K562 (cell line): Measurements from ENCODE around the gene ZNF296. TPM values are rescaled to one million over a fixed set of nuclear protein-coding genes. Genes with fewer than 3 reads are reported as not detected.

Source experiments
- CBX8 ChIP-seq: fragments of 200-600 bp; sonication (generic); IDR thresholded peaks from 2 replicates; pipeline ENCODE4 v1.6.1; 2012; ENCODE audit warnings: borderline replicate concordance, mixed run types, low read depth, mild to moderate bottlenecking, moderate library complexity, mixed read lengths, low read length, control low read depth, inconsistent platforms; ENCODE audit not compliant: poor library complexity, severe bottlenecking; ENCODE audit errors: extremely low read depth
- CHD4 ChIP-seq: fragments of 200-600 bp; sonication (generic); IDR thresholded peaks from 3 replicates; pipeline ENCODE4 v1.6.1; 2012; ENCODE audit warnings: low read depth, mild to moderate bottlenecking, mixed read lengths, low read length, inconsistent platforms; ENCODE audit not compliant: insufficient read depth, insufficient replicate concordance, poor library complexity, severe bottlenecking
- FOXK1 ChIP-seq: sonication (generic); formaldehyde crosslinking; IDR thresholded peaks from 2 replicates; pipeline ENCODE4 v1.8.0; 2022; ENCODE audit warnings: missing genetic modification reagents, mild to moderate bottlenecking, borderline replicate concordance
- KLF1 ChIP-seq: fragments of 450-650 bp; IDR thresholded peaks from 2 replicates; pipeline ENCODE4 v1.6.1; 2016; ENCODE audit warnings: missing genetic modification characterization, missing compliant biosample characterization
- MAFF ChIP-seq: IDR thresholded peaks from 2 replicates; pipeline ENCODE4 v1.6.1; 2012; ENCODE audit warnings: low read length, improper control_type of control experiment
- MYNN ChIP-seq, 2 experiments: sonication (generic); formaldehyde crosslinking in 1 of 2; IDR thresholded peaks; 2 replicates each; pipeline versions ENCODE4 v1.5.0 to v1.6.1; 2016 to 2020; ENCODE audit warnings: antibody characterized with exemption in 1 of 2, missing genetic modification reagents in 1 of 2
- NELFE ChIP-seq: IDR thresholded peaks from 2 replicates; pipeline ENCODE4 v1.6.1; 2011; ENCODE audit warnings: mild to moderate bottlenecking; ENCODE audit not compliant: insufficient read depth, insufficient read length
- NR3C1 ChIP-seq: sonication (generic); formaldehyde crosslinking; IDR thresholded peaks from 2 replicates; pipeline ENCODE4 v1.8.1; 2022; ENCODE audit warnings: missing genetic modification reagents
- PHB2 ChIP-seq: fragments of 450-650 bp; IDR thresholded peaks from 2 replicates; pipeline ENCODE4 v1.6.1; 2017; ENCODE audit warnings: low read depth
- POLR2H ChIP-seq: IDR thresholded peaks from 2 replicates; pipeline ENCODE4 v1.6.1; 2016; ENCODE audit warnings: missing genetic modification characterization, low read depth, mild to moderate bottlenecking, control low read depth, missing compliant biosample characterization, moderate library complexity
- SRSF7 ChIP-seq: fragments of 200-400 bp; formaldehyde crosslinking; optimal IDR thresholded peaks from 2 replicates; pipeline ENCODE3; 2017; ENCODE audit warnings: mild to moderate bottlenecking, low read depth, low read length
- U2AF2 ChIP-seq: fragments of 200-400 bp; formaldehyde crosslinking; optimal IDR thresholded peaks from 2 replicates; pipeline ENCODE3; 2017; ENCODE audit warnings: low read depth, mild to moderate bottlenecking, low read length
- ZNF121 ChIP-seq: sonication (generic); formaldehyde crosslinking; conservative IDR thresholded peaks from 2 replicates; pipeline ENCODE4 v1.8.0; 2022; ENCODE audit warnings: missing genetic modification reagents
- ZSCAN32 ChIP-seq: fragments of 450-650 bp; formaldehyde crosslinking; IDR thresholded peaks from 2 replicates; pipeline ENCODE4 v1.4.0; 2020; ENCODE audit warnings: mild to moderate bottlenecking, moderate library complexity
- polyA plus RNA-seq, 8 experiments: library from polyadenylated mRNA; depleted of rRNA in 4 of 8; stranded (reverse) in 5 of 8; unstranded in 3 of 8; fragments of >200 nt; fragmentation: Nextera tagmentation in 2 of 8; fragmentation: Illumina TruSeq in 1 of 8; extraction: Ambion mirVana in 2 of 8; extraction: Trizol in 1 of 8; gene quantifications; 2 replicates each; pipeline versions ENCODE4 v1.2.1 to v1.2.3, GENCODE V29; 2011 to 2014; ENCODE audit warnings: inconsistent platforms in 1 of 8, missing spikeins in 1 of 8
- total RNA-seq, 7 experiments: library from RNA; depleted of rRNA in 6 of 7; stranded (reverse); fragments of >200 nt in 6 of 7; fragmentation: Illumina TruSeq in 2 of 7; extraction: Trizol in 2 of 7; gene quantifications; 2 replicates each; pipeline versions ENCODE4 v1.2.1 to v1.2.3, GENCODE V29; 2011 to 2021; ENCODE audit warnings: low replicate concordance in 1 of 7
- TF ChIP-seq, protein P1 (sequence below): sonication (generic); formaldehyde crosslinking; IDR thresholded peaks from 2 replicates; pipeline ENCODE4 v1.8.0; 2022; ENCODE audit warnings: mild to moderate bottlenecking, missing genetic modification reagents
- TF ChIP-seq, protein P2 (sequence below): IDR thresholded peaks from 2 replicates; pipeline ENCODE4 v1.6.1; 2011; ENCODE audit not compliant: insufficient read length; ENCODE audit errors: extremely low read depth
- TF ChIP-seq, protein P3 (sequence below): fragments of 450-650 bp; IDR thresholded peaks from 2 replicates; pipeline ENCODE4 v1.6.1; 2017; ENCODE audit warnings: antibody characterized with exemption
- TF ChIP-seq, protein P4 (sequence below): sonication (generic); formaldehyde crosslinking; IDR thresholded peaks from 2 replicates; pipeline ENCODE4 v1.8.0; 2022; ENCODE audit warnings: mild to moderate bottlenecking, low read depth, missing genetic modification reagents

Gene ZNF296
- total and polyA plus RNA-seq, 9 of the 15 experiments (the other 6 are each of a cell fraction or from before 2014, with no cell fraction given), result 0.03 to 8.8 (median 0.47) TPM; not detected in 1

DNA sequence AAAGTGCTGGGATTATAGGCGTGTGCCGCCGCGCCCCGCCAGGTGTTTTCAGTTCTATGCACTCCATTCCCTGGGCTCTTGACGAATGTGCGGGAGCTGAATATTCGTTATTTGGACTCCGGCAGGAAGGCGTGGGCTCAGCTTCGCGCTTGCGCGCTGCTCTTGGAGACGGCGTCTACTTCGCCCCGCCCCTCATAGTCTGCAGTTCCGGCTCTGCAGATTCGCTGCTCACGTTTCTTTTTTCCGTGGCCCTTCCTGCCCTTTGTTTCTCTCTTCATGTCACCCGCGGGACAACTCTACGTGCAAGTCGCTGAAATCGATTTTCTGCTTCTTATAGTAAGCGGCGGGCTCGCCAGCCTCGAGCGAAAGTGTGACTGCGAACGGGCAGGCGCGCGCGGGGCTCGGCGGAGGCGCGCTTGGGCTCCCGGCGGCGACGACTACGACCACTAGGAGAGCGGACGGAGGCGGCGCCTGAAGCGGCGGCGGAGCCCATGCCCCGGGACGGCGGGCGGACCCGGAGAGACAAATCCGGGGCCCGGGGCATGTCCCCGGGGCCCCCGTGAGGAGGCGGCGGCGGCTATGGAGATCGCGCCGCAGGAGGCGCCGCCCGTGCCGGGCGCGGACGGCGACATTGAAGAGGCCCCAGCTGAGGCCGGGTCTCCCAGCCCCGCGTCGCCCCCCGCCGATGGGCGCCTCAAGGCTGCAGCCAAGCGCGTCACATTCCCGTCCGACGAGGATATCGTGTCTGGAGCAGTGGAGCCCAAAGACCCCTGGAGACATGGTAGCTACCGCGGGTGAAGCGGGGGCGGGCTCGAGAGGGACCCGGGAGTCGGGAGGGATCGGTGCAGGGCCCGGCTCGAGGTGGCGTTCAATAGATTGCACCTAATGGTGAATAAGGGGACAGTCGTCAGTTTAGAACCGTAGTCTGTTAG lies 16.7 kb upstream of the ZNF296 start, which contains the start of gene PPP1R37 (continued):
- TF ChIP-seq, protein P1, sequence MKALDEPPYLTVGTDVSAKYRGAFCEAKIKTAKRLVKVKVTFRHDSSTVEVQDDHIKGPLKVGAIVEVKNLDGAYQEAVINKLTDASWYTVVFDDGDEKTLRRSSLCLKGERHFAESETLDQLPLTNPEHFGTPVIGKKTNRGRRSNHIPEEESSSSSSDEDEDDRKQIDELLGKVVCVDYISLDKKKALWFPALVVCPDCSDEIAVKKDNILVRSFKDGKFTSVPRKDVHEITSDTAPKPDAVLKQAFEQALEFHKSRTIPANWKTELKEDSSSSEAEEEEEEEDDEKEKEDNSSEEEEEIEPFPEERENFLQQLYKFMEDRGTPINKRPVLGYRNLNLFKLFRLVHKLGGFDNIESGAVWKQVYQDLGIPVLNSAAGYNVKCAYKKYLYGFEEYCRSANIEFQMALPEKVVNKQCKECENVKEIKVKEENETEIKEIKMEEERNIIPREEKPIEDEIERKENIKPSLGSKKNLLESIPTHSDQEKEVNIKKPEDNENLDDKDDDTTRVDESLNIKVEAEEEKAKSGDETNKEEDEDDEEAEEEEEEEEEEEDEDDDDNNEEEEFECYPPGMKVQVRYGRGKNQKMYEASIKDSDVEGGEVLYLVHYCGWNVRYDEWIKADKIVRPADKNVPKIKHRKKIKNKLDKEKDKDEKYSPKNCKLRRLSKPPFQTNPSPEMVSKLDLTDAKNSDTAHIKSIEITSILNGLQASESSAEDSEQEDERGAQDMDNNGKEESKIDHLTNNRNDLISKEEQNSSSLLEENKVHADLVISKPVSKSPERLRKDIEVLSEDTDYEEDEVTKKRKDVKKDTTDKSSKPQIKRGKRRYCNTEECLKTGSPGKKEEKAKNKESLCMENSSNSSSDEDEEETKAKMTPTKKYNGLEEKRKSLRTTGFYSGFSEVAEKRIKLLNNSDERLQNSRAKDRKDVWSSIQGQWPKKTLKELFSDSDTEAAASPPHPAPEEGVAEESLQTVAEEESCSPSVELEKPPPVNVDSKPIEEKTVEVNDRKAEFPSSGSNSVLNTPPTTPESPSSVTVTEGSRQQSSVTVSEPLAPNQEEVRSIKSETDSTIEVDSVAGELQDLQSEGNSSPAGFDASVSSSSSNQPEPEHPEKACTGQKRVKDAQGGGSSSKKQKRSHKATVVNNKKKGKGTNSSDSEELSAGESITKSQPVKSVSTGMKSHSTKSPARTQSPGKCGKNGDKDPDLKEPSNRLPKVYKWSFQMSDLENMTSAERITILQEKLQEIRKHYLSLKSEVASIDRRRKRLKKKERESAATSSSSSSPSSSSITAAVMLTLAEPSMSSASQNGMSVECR (CRISPR knock-in tag), result peak; percentile 96
- no peak for TF ChIP-seq POLR2H (tag)
- TF ChIP-seq, protein P2, sequence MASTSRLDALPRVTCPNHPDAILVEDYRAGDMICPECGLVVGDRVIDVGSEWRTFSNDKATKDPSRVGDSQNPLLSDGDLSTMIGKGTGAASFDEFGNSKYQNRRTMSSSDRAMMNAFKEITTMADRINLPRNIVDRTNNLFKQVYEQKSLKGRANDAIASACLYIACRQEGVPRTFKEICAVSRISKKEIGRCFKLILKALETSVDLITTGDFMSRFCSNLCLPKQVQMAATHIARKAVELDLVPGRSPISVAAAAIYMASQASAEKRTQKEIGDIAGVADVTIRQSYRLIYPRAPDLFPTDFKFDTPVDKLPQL, result no peak
- no peak for TF ChIP-seq U2AF2
- TF ChIP-seq, protein P3, sequence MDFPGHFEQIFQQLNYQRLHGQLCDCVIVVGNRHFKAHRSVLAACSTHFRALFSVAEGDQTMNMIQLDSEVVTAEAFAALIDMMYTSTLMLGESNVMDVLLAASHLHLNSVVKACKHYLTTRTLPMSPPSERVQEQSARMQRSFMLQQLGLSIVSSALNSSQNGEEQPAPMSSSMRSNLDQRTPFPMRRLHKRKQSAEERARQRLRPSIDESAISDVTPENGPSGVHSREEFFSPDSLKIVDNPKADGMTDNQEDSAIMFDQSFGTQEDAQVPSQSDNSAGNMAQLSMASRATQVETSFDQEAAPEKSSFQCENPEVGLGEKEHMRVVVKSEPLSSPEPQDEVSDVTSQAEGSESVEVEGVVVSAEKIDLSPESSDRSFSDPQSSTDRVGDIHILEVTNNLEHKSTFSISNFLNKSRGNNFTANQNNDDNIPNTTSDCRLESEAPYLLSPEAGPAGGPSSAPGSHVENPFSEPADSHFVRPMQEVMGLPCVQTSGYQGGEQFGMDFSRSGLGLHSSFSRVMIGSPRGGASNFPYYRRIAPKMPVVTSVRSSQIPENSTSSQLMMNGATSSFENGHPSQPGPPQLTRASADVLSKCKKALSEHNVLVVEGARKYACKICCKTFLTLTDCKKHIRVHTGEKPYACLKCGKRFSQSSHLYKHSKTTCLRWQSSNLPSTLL, result peak; percentile 94
- no peak for TF ChIP-seq MAFF
- no peak for TF ChIP-seq CBX8
- no peak for TF ChIP-seq CHD4
- no peak for TF ChIP-seq NR3C1
- TF ChIP-seq FOXK1 (CRISPR knock-in tag), result no peak
- TF ChIP-seq KLF1, result no peak
- TF ChIP-seq, protein P4, sequence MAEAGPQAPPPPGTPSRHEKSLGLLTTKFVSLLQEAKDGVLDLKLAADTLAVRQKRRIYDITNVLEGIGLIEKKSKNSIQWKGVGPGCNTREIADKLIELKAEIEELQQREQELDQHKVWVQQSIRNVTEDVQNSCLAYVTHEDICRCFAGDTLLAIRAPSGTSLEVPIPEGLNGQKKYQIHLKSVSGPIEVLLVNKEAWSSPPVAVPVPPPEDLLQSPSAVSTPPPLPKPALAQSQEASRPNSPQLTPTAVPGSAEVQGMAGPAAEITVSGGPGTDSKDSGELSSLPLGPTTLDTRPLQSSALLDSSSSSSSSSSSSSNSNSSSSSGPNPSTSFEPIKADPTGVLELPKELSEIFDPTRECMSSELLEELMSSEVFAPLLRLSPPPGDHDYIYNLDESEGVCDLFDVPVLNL (CRISPR knock-in tag), result no peak
- TF ChIP-seq SRSF7, result no peak
- TF ChIP-seq ZNF121 (CRISPR knock-in tag), result no peak
- no peak for TF ChIP-seq PHB2
- TF ChIP-seq NELFE, result no peak
- TF ChIP-seq MYNN (IDR thresholded peaks at IDR 0.05), result 0 out of 2 replicates have a peak, but pooled peaks have one; percentile 18
- TF ChIP-seq MYNN (CRISPR knock-in tag; IDR thresholded peaks at IDR 0.05), result no peak
- TF ChIP-seq ZSCAN32, result no peak
